ENCODE measurements around the gene ODC1.

Gene ODC1

GRCh38 chr2:10439185-10439879 lies 8.8 kb downstream of the ODC1 start:
- Histone ChIP-seq H3K36me3 (ENCODE audit: insufficient read depth, low read length) (peaks cover 20% of the 10 kb centered on the region), H3K9ac (ENCODE audit: low read depth, low read length) (no peak overlapping the region), H3K4me1 (ENCODE audit: insufficient read depth, low read length) (no peaks in the 10 kb centered on the region), H3K9me3 (ENCODE audit: control insufficient read depth, insufficient read depth, low read length) (no peaks in the 10 kb centered on the region)

GRCh38 chr2:10438688-10439087 lies 9.4 kb downstream of the ODC1 start:
- Histone ChIP-seq H3K36me3 (ENCODE audit: insufficient read depth, low read length) (peaks cover 16% of the 10 kb centered on the region), H3K9me3 (ENCODE audit: control insufficient read depth, insufficient read depth, low read length) (no peaks in the 10 kb centered on the region), H3K9ac (ENCODE audit: low read depth, low read length) (no peak overlapping the region), H3K4me1 (ENCODE audit: insufficient read depth, low read length) (no peaks in the 10 kb centered on the region; the same call in 1 of the 2 replicates)

GRCh38 chr2:10437806-10438205 lies 10.3 kb downstream of the ODC1 start:
- Histone ChIP-seq H3K9me3 (ENCODE audit: control insufficient read depth, insufficient read depth, low read length) (no peaks in the 10 kb centered on the region), H3K36me3 (ENCODE audit: insufficient read depth, low read length) (peaks cover 7% of the 10 kb centered on the region), H3K9ac (ENCODE audit: low read depth, low read length) (no peak overlapping the region), H3K4me1 (ENCODE audit: insufficient read depth, low read length) (no peaks in the 10 kb centered on the region; the same call in 1 of the 2 replicates)

GRCh38 chr2:10436583-10437110 lies 11.5 kb downstream of the ODC1 start:
- Histone ChIP-seq H3K4me1 (ENCODE audit: insufficient read depth, low read length) (no peaks in the 10 kb centered on the region; the same call in 1 of the 2 replicates), H3K9me3 (ENCODE audit: control insufficient read depth, insufficient read depth, low read length) (no peaks in the 10 kb centered on the region), H3K9ac (ENCODE audit: low read depth, low read length) (no peak overlapping the region), H3K36me3 (ENCODE audit: insufficient read depth, low read length) (no peaks in the 10 kb centered on the region)

- Histone ChIP-seq H3K9me3 (ENCODE audit: control insufficient read depth, insufficient read depth, low read length) (no peaks in the 10 kb centered on the region), H3K9ac (ENCODE audit: low read depth, low read length) (no peak overlapping the region), H3K4me1 (ENCODE audit: insufficient read depth, low read length) (no peaks in the 10 kb centered on the region; the same call in 1 of the 2 replicates), H3K36me3 (ENCODE audit: insufficient read depth, low read length) (no peaks in the 10 kb centered on the region)
Observed at GRCh38 chr2:10435820-10436204, 12.3 kb downstream of the ODC1 start.

- H3K9me3 ChIP-seq (ENCODE audit: control insufficient read depth, insufficient read depth, low read length), result no peaks in the 10 kb centered on the region
- no peaks in the 10 kb centered on the region for H3K36me3 ChIP-seq (ENCODE audit: insufficient read depth, low read length)
Observed at GRCh38 chr2:10434886-10435819, 13.0 kb downstream of the ODC1 start.

GRCh38 chr2:10433947-10434885 lies 13.9 kb downstream of the ODC1 start:
- Histone ChIP-seq H3K36me3 (ENCODE audit: insufficient read depth, low read length) (no peaks in the 10 kb centered on the region), H3K4me1 (ENCODE audit: insufficient read depth, low read length) (no peaks in the 10 kb centered on the region; the same call in 1 of the 2 replicates), H3K9ac (ENCODE audit: low read depth, low read length) (no peak overlapping the region)

More at GRCh38 chr2:10434886-10435819, 13.0 kb downstream of the ODC1 start:
- Histone ChIP-seq H3K9ac (ENCODE audit: low read depth, low read length) (no peak overlapping the region), H3K4me1 (ENCODE audit: insufficient read depth, low read length) (no peaks in the 10 kb centered on the region; the same call in 1 of the 2 replicates)

GRCh38 chr2:10433264-10433946 lies 14.7 kb downstream of the ODC1 start:
- Histone ChIP-seq H3K9ac (ENCODE audit: low read depth, low read length) (no peak overlapping the region), H3K4me1 (ENCODE audit: insufficient read depth, low read length) (no peaks in the 10 kb centered on the region; the same call in 1 of the 2 replicates), H3K36me3 (ENCODE audit: insufficient read depth, low read length) (no peaks in the 10 kb centered on the region), H3K9me3 (ENCODE audit: control insufficient read depth, insufficient read depth, low read length) (no peaks in the 10 kb centered on the region)

More at GRCh38 chr2:10433947-10434885, 13.9 kb downstream of the ODC1 start:
- H3K9me3 ChIP-seq (ENCODE audit: control insufficient read depth, insufficient read depth, low read length), result no peaks in the 10 kb centered on the region

GRCh38 chr2:10432311-10433181 lies 15.6 kb downstream of the ODC1 start:
- Histone ChIP-seq H3K4me1 (ENCODE audit: insufficient read depth, low read length) (no peaks in the 10 kb centered on the region; the same call in 1 of the 2 replicates), H3K36me3 (ENCODE audit: insufficient read depth, low read length) (no peaks in the 10 kb centered on the region), H3K9me3 (ENCODE audit: control insufficient read depth, insufficient read depth, low read length) (no peaks in the 10 kb centered on the region), H3K9ac (ENCODE audit: low read depth, low read length) (peak overlapping the region; percentile 55; the same call in 1 of the 2 replicates)

GRCh38 chr2:10431797-10432196 lies 16.3 kb downstream of the ODC1 start:
- Histone ChIP-seq H3K9me3 (ENCODE audit: control insufficient read depth, insufficient read depth, low read length) (no peaks in the 10 kb centered on the region), H3K4me1 (ENCODE audit: insufficient read depth, low read length) (no peaks in the 10 kb centered on the region; the same call in 1 of the 2 replicates), H3K36me3 (ENCODE audit: insufficient read depth, low read length) (no peaks in the 10 kb centered on the region), H3K9ac (ENCODE audit: low read depth, low read length) (peak overlapping the region; percentile 55; the same call in 1 of the 2 replicates)

- no peaks in the 10 kb centered on the region for H3K36me3 ChIP-seq (ENCODE audit: insufficient read depth, low read length)
- H3K4me1 ChIP-seq (ENCODE audit: insufficient read depth, low read length), result no peaks in the 10 kb centered on the region; the same call in 1 of the 2 replicates
- no peak overlapping the region for H3K9ac ChIP-seq (ENCODE audit: low read depth, low read length)
- H3K9me3 ChIP-seq (ENCODE audit: control insufficient read depth, insufficient read depth, low read length), result no peaks in the 10 kb centered on the region
Observed at GRCh38 chr2:10430886-10431622, 17.1 kb downstream of the ODC1 start.

GRCh38 chr2:10428924-10429323 lies 19.2 kb downstream of the ODC1 start:
- H3K9me3 ChIP-seq (ENCODE audit: control insufficient read depth, insufficient read depth, low read length), result no peaks in the 10 kb centered on the region
- no peak overlapping the region for H3K9ac ChIP-seq (ENCODE audit: low read depth, low read length)
- H3K36me3 ChIP-seq (ENCODE audit: insufficient read depth, low read length), result no peaks in the 10 kb centered on the region
- H3K4me1 ChIP-seq (ENCODE audit: insufficient read depth, low read length), result no peaks in the 10 kb centered on the region; the same call in 1 of the 2 replicates

Data from ES-I3 (cell line).